Stomach (tissue), 4 donors: Measurements from ENCODE around the gene CD200.

Experiments used
- CTCF ChIP-seq, 7 experiments: fragments of 450-650 bp in 4 of 7; fragments of 200-600 bp in 3 of 7; sonication (generic) in 3 of 7; IDR thresholded peaks; one replicate each; pipeline ENCODE4 v1.5.1; 2016 to 2019; ENCODE audit warnings: antibody characterized with exemption in 7 of 7, control low read depth in 2 of 7, mild to moderate bottlenecking in 1 of 7
- EP300 ChIP-seq: sonication (generic); formaldehyde crosslinking; IDR thresholded peaks from one replicate; pipeline ENCODE4 v1.6.1; 2017; ENCODE audit warnings: antibody characterized with exemption
- POLR2A ChIP-seq, 4 donors: fragments of 450-650 bp; IDR thresholded peaks; one replicate each; pipeline ENCODE4 v1.6.1; 2016; ENCODE audit warnings: antibody characterized with exemption in 4 of 4, control low read depth in 2 of 4, mild to moderate bottlenecking in 1 of 4, moderate library complexity in 1 of 4
- POLR2AphosphoS5 ChIP-seq, 3 donors: sonication (generic); formaldehyde crosslinking; IDR thresholded peaks; one replicate each; pipeline ENCODE4 v1.6.1; 2016; ENCODE audit warnings: antibody characterized with exemption in 3 of 3

GRCh38 chr3:112333002-112333380, at the start of gene CD200:
- TF ChIP-seq CTCF (IDR thresholded peaks at IDR 0.05) (no peak), POLR2A (IDR thresholded peaks at IDR 0.05) (no peak), POLR2AphosphoS5 (IDR thresholded peaks at IDR 0.05) (peak in 2 of 3 donors; percentile 27 to 41), EP300 (no peak)
